HG03521 (cell line): Measurements from ENCODE around the gene AQP12A.
"Not testable (repeated sequence)": the region's sequence is repeated elsewhere in the genome, so short reads cannot be mapped to it uniquely, and the experiment has no call there.

Experiments
- ATAC-seq: cut with Tn5 transposase; IDR thresholded peaks from one replicate; pipeline ENCODE4 v1.9.1; 2021; ENCODE audit warnings: mild to moderate bottlenecking, moderate library complexity; ENCODE audit not compliant: unreplicated experiment

Gene AQP12A

GRCh38 chr2:240655931-240656886 is 35.5 kb upstream of the AQP12A start:
- no peak for ATAC-seq

GRCh38 chr2:240659883-240660282 is 31.8 kb upstream of the AQP12A start:
- not testable (repeated sequence) for ATAC-seq

- no peak for ATAC-seq
These were observed 29.0 kb upstream of the AQP12A start for GRCh38 chr2:240662681-240663080.

GRCh38 chr2:240663546-240664190 is 28.0 kb upstream of the AQP12A start:
- ATAC-seq: no peak

GRCh38 chr2:240664622-240665021 is 27.0 kb upstream of the AQP12A start:
- ATAC-seq: no peak

GRCh38 chr2:240670402-240670801 is 21.3 kb upstream of the AQP12A start:
- no peak for ATAC-seq

GRCh38 chr2:240670950-240671349 is 20.7 kb upstream of the AQP12A start:
- ATAC-seq: no peak

GRCh38 chr2:240672076-240672700 is 19.5 kb upstream of the AQP12A start:
- ATAC-seq: no peak

GRCh38 chr2:240672701-240673190 is 18.9 kb upstream of the AQP12A start:
- ATAC-seq: no peak

- ATAC-seq: not testable (repeated sequence)
These were observed 17.0 kb upstream of the AQP12A start for GRCh38 chr2:240674461-240675184.

- not testable (repeated sequence) for ATAC-seq
These were observed 16.3 kb upstream of the AQP12A start for GRCh38 chr2:240675345-240675744.

GRCh38 chr2:240678043-240678442 is 13.6 kb upstream of the AQP12A start:
- not testable (repeated sequence) for ATAC-seq

- ATAC-seq: not testable (repeated sequence)
These were observed 12.8 kb upstream of the AQP12A start for GRCh38 chr2:240678909-240679308.

- ATAC-seq: not testable (repeated sequence)
These were observed 11.5 kb upstream of the AQP12A start for GRCh38 chr2:240680185-240680584.

GRCh38 chr2:240682431-240683224 is 9.0 kb upstream of the AQP12A start, which contains the start of gene AQP12B:
AQP12B (minus strand) TSS chr2:240682885; CDS start chr2:240682837, 48 bp downstream.
- ATAC-seq: not testable (repeated sequence)

GRCh38 chr2:240683329-240683979 is 8.2 kb upstream of the AQP12A start:
- not testable (repeated sequence) for ATAC-seq

- not testable (repeated sequence) for ATAC-seq
These were observed 7.5 kb upstream of the AQP12A start for GRCh38 chr2:240683980-240684728.

GRCh38 chr2:240685771-240686371 is 5.8 kb upstream of the AQP12A start:
- ATAC-seq: no peak
